Measurements from ENCODE around the gene EMX1.

The EMX1 gene

GRCh38 chr2:72917138-72917876 is at the start of gene EMX1:
Gene EMX1 (plus strand): TSS chr2:72917519. CDS start chr2:72917853, 334 bp downstream.
- in situ Hi-C loops (cut with MboI; ENCODE audit: low sequenced_read_pairs) = no loop called here

DNA sequence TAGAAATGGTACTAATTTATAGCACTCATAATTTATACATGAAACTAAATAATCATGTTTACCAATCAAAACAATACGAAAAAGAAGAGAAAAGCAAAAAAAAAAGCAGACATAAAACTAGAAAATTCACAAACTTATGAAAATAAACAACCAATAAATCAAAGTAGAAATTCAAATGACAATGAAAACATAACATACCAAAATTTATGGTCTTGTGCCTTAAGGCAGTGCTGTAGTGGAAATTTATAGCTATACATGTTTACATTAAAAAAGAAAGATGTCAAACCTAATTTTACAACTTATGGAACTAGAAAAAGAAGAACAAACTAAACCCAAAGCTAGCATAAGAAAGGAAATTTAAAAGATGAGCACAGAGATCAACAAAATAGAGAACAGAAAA is 46.3 kb upstream of the EMX1 start:
- in situ Hi-C loops (cut with MboI; ENCODE audit: low sequenced_read_pairs) = no loop called here

DNA sequence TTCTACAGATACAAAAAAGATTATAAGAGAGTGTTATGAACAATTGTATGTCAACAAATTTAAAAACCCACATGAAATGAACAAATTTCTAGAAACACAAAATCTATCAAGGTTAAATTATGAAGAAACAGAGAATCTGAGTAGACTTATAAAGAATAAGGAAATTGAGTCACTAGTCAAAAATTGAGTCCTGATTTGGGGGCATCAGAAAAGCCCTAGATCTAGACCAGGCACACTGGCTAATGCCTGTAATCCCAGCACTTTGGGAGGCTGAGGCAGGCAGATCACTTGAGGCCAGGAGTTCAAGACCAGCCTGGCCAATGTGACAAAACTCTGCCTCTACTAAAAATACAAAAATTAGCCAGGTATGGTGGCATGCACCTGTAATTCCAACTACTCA is 45.4 kb upstream of the EMX1 start:
- in situ Hi-C loops (cut with MboI; ENCODE audit: low sequenced_read_pairs) = no loop called here

DNA sequence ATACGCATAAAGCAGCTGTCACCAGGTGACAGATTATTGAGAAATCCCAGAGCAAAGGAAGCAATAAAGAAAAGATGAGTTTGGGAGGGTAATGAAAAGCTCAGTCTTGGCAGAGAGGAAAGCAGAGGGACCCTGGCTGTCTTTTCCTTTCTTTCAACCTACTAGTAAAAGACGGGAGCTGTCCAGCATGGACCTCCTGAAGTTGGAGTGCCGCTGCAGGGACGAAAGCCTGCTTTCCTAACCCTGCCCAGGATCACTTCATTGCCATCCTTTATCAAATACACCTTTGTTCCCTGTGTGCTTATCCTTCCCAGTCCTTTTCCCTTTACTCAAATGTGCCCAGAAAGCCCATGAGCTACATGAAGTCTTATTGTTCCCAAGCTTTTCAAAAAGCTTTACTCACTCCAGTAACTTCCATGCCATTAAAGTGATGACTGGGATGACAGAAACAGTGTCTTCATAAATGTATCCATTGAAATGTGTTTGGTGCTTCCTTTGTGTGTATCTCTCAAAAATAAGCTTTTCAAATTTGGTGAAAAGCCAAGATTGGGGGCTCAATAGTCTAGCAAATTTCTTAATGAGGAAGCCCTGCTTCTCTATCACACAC is 33.9 kb upstream of the EMX1 start:
- in situ Hi-C loops (cut with MboI; ENCODE audit: low sequenced_read_pairs) = no loop called here

DNA sequence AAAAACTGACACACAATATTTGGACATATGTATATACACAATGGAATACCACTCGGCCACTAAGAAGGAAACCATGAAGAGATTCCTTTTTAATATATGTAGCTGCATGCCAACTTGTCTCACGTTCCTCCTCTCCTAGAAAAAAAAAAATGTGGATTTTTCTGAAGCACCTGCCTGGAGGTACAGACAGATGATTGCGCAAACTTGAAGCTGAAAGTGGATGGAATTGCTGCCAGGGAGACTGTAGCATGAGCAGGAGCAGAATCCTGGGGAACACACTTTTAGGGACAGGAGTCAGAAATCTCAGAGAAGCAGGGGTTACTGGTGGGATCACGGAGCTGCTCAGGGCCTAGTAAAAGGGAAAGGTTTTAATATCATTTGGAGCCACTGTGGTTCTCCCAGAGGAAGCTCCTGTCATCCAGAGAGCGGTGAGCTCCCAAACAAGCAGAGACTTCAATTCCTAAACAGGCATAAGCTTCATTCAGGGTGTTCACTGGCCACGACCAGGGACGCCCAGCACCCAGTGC is 30.8 kb upstream of the EMX1 start:
- in situ Hi-C loops (cut with MboI; ENCODE audit: low sequenced_read_pairs) = no loop called here

DNA sequence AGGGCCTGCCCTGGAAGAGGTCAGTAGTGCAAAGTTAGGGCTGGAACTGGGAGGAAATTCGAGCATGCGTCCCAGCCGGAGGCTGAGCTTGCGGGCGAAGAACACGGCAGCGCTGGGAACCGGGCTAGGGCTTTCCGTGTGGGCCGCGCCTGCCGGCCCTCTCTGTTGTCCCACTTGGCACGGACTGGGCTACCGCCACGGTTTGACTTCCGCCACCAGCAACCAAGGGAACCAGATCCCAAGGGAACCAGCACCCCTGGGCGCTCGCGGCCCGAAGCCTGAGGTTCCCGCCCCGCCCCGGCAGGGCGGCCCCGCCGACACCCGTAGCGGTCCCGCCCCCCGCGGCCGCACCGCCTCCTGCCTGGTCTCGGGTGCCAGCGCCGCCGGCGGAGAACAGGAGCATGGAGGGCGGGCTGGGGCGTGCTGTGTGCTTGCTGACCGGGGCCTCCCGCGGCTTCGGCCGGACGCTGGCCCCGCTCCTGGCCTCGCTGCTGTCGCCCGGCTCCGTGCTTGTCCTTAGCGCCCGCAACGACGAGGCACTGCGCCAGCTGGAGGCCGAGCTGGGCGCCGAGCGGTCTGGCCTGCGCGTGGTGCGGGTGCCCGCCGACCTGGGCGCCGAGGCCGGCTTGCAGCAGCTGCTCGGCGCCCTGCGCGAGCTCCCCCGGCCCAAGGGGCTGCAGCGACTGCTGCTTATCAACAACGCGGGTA is 30.1 kb upstream of the EMX1 start, which contains the start of gene SPR:
TSS of gene SPR (plus strand) at position 377 of the 708 bp plus-strand sequence. CDS start at position 402, 25 bp downstream.
- in situ Hi-C loops (cut with MboI; ENCODE audit: low sequenced_read_pairs) = no loop called here

DNA sequence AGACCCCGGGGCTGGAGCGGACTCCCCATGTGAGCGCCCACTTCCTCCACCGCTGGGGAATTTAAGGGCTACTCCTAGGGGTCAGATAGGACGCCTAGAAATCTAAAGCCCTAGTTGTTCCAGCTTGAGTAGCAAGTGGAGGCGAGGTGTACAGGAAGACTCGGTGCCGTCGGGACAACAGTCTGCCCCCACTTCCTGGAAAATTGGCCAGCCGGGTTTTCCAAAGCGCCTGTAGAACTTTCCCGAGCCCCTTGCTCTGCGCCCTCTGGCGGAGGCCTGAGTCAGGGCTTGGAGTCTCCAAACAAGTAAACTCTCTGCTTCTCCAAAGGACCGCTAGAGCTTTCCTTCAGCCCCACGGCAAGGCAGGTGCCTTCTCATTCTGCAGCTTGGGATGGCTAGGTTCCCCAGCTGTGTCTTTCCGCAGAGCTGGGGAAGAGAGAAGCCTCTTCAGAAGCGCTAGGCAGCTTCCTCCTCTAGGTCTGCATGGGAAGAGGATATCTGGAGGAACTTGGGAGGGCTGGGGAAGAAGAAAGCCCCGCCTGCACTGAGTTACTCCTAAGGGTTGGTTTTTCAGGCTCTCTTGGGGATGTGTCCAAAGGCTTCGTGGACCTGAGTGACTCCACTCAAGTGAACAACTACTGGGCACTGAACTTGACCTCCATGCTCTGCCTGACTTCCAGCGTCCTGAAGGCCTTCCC is 29.4 kb upstream of the EMX1 start:
- in situ Hi-C loops (cut with MboI; ENCODE audit: low sequenced_read_pairs) = no loop called here

- in situ Hi-C loops (cut with MboI; ENCODE audit: low sequenced_read_pairs) = no loop called here
These were observed 28.7 kb upstream of the EMX1 start for GRCh38 chr2:72888438-72889202.

DNA sequence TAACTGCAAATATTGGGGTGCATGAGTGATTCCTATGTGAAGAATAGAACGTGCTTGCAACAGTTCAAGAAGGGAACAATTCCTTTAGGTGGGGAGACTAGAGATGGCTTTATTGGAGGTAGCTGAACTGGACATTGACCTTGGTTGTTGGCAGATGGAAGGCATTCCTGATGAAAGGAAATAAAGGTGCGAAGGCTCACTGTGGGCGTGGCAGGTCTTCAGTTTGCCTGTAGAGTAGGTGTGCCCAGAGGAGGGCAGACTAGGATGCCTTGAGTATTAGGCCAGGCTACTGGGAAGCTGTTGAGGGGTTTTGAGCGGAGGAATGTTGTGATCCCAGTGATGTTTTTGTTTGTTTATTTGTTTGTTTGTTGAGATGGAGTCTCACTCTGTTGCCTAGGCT is 27.3 kb upstream of the EMX1 start:
- in situ Hi-C loops (cut with MboI; ENCODE audit: low sequenced_read_pairs) = no loop called here

GRCh38 chr2:72891091-72891818 is 26.1 kb upstream of the EMX1 start:
- in situ Hi-C loops (cut with MboI; ENCODE audit: low sequenced_read_pairs) = no loop called here

- in situ Hi-C loops (cut with MboI; ENCODE audit: low sequenced_read_pairs) = no loop called here
These were observed 24.7 kb upstream of the EMX1 start for GRCh38 chr2:72892506-72893173.

DNA sequence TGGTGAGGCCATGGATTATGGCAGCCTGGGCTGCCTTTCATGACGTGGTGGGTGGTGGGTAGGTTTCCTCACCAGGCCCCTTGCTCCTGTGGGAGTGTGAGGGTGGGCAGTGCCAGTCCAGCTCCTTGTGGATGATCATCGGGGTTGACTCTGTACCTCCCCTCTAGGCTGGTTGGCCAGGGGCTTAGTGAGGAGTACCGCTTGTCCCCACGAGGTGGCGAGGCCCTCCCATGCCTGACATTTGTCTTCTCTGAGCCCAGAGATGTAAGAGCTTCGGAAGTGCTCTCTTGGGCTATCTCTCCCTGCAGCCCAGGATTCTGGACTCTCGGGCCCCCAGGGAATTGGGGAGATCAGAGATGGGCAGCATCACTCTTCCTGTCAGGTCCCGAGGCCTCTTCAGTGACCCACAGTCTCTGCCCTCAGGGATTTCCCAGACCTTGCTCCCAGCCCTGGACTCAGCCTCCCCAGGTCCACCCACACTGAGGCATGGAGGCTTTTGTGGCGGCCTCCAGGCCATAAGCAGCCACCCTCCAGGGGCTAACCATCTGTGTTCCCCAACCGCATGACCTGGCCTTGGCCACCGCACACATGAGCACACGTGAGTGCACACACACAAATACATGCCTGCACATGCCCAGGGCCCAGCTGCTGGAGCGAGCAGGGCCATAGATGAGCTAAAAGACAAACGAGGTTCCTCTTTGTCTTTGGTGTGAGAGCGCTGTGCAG is 23.6 kb upstream of the EMX1 start:
- in situ Hi-C loops (cut with MboI; ENCODE audit: low sequenced_read_pairs) = no loop called here

GRCh38 chr2:72894514-72894913 is 22.8 kb upstream of the EMX1 start:
- in situ Hi-C loops (cut with MboI; ENCODE audit: low sequenced_read_pairs) = no loop called here

GRCh38 chr2:72895154-72895553 is 22.2 kb upstream of the EMX1 start:
- in situ Hi-C loops (cut with MboI; ENCODE audit: low sequenced_read_pairs) = no loop called here

DNA sequence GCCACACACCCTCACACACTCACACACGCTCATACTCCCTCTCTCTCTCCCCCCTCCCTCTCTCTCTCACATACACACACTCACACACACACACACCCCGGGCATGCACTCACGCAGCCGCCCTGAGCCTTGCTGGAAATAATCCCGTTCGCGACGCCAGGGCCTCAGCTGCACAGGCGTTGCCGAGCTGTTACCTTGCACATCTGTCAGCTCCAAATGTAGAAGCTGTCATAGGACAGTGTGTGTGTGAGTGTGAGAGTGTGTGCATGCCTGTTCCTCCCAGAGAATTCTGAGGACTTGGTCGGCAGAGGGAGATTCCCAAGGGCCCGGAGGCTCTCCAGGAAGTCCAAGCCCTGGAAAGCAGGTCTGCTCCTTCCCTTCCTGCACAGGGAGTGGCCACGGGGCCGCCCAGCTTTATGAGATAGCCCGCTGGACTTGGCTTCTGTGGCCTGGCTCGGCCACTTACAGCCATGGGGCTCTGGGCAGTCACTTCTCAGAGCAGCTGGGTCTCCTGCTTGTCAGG is 21.5 kb upstream of the EMX1 start:
- in situ Hi-C loops (cut with MboI; ENCODE audit: low sequenced_read_pairs) = no loop called here

DNA sequence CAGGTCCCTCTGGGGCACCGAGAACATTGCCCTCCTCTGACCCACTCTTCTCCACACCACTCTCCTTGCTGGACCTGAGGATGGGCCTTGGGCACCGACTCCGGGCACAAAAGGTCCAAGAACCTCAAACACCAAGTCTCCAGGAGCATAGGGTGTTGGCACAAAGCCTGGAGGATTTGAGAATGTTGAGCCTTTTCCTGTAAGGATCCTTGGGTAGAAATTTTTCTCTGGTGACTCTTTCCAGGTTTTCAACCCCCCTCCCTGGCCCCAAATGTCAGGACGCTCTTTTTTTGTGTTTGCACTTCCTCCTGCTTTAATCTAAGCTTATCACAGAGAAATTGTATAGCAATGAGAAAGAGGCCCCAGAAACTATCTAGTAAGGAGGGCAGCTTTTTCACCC is 20.9 kb upstream of the EMX1 start:
- in situ Hi-C loops (cut with MboI; ENCODE audit: low sequenced_read_pairs) = no loop called here

GRCh38 chr2:72897785-72898584 is 19.3 kb upstream of the EMX1 start:
- in situ Hi-C loops (cut with MboI; ENCODE audit: low sequenced_read_pairs) = no loop called here

DNA sequence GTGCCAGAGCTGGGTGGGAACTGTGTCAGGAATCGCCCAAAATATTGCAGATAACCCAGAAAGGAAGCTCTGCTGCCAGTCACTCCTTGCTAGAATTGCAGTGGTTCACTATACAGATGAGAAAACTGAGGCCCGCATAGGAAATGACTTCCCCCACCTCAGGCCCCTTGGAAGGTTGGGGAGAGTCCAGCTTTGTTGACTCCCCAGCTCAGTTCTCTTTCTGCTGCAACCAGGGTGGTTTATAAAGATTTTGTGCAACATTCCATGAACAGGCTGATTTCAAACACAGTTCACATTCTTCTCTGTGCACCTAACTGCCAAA is 18.8 kb upstream of the EMX1 start:
- in situ Hi-C loops (cut with MboI; ENCODE audit: low sequenced_read_pairs) = no loop called here

Data from HL-60/S4 treated with retinoic acid at 250 ng/mL for 4 days and 3 days (cell line).